ENCODE data around the gene NPTN. TPM values are rescaled to one million over a fixed set of nuclear protein-coding genes. Genes with fewer than 3 reads are reported as not detected.

The NPTN gene
- total and polyA plus RNA-seq, 9 of the 15 experiments (the other 6 are each of a cell fraction or from before 2014, with no cell fraction given), result 9.6 to 48.5 (median 21.7) TPM

- H3K9me1 ChIP-seq (ENCODE audit: control insufficient read depth, insufficient read depth, low read length), result no peaks in the 10 kb centered on the region
- no peak overlapping the region for H3K9ac ChIP-seq (ENCODE audit: insufficient read depth in 1 of 2, low read depth in 2 of 2, low read length in 2 of 2)
- no peak overlapping the region for H2AFZ ChIP-seq (ENCODE audit: low read depth, low read length)
- H4K20me1 ChIP-seq (replicated peaks; ENCODE audit: control insufficient read depth, insufficient read depth, low read length), result no peaks in the 10 kb centered on the region; the same call in 1 of the 2 replicates
- ATAC-seq (no peak), FAIRE-seq (no peak), DNase-seq (ENCODE audit: extremely low read depth in 1 of 4, low spot score in 3 of 4) (no peak)
- POLR2A ChIA-PET, result interaction anchor here (0.7 to 1.6 kb wide), 4 partner anchors 20 to 380 kb away, joined by 3 to 6 read pairs (median 4); no protein-coding TSS in a partner anchor
- no peaks in the 10 kb centered on the region for H3K79me2 ChIP-seq (ENCODE audit: control insufficient read depth, insufficient read depth, low read length)
- intact Hi-C loops (cut with micrococcal nuclease), result loop anchor here (1.0 kb wide), 1 partner anchor 23 kb away; no protein-coding TSS in a partner anchor
- H3K27ac ChIP-seq (ENCODE audit: extremely low read depth, low read depth, low read length), result no peak overlapping the region
- H3K4me2 ChIP-seq (ENCODE audit: insufficient read depth, low read length), result no peak overlapping the region
- BruUV-seq (replicated peaks), result no TSS peak
- H3K36me3 ChIP-seq (ENCODE audit: control insufficient read depth, insufficient read depth, low read length), result no peaks in the 10 kb centered on the region
- WGBS (ENCODE audit: insufficient coverage, low coverage, missing lambda C conversion rate), result 4% methylated on average over 2 of the region's 2 CpGs
- H3K9me3 ChIP-seq (replicated peaks; ENCODE audit: control insufficient read depth, insufficient read depth, low read depth, low read length), result no peaks in the 10 kb centered on the region
- no peak overlapping the region for H3K4me3 ChIP-seq
- CTCF ChIA-PET (ENCODE audit: low intra/inter-chr PET ratio), result interaction anchor here (0.6 to 3.2 kb wide), 2 partner anchors 23 to 440 kb away, joined by 7 to 36 read pairs; no protein-coding TSS in a partner anchor
- peaks cover 8 to 31% of the 10 kb centered on the region in 2 experiments; a peak in 3 of 5 replicates for H3K27me3 ChIP-seq (ENCODE audit: control insufficient read depth in 2 of 2, insufficient read depth in 2 of 2, low read length in 2 of 2)
- no peaks in the 10 kb centered on the region for H3K4me1 ChIP-seq (replicated peaks in 1 of 2; ENCODE audit: control insufficient read depth in 2 of 2, insufficient read depth in 2 of 2, low read length in 2 of 2)
- TF ChIP-seq TCF7 (IDR thresholded peaks at IDR 0.05; ENCODE audit: borderline replicate concordance) (no peak), TSHZ1 (CRISPR knock-in tag; IDR thresholded peaks at IDR 0.05) (no peak), HDGF (IDR thresholded peaks at IDR 0.05) (no peak), MAFK (IDR thresholded peaks at IDR 0.05; ENCODE audit: low read length) (no peak), EP400 (IDR thresholded peaks at IDR 0.05) (no peak), HNRNPL (IDR thresholded peaks at IDR 0.05; ENCODE audit: low read depth, low read length) (no peak), E4F1 (CRISPR knock-in tag; IDR thresholded peaks at IDR 0.05; ENCODE audit: borderline replicate concordance) (no peak), RBM17 (IDR thresholded peaks at IDR 0.05; ENCODE audit: borderline replicate concordance, low read depth, low read length) (no peak), PRMT5 (CRISPR knock-in tag; IDR thresholded peaks at IDR 0.05) (no peak), ETV5 (CRISPR knock-in tag; IDR thresholded peaks at IDR 0.05; ENCODE audit: low read depth) (no peak), ARID3A (IDR thresholded peaks at IDR 0.05; ENCODE audit: borderline replicate concordance, low read depth, low read length) (no peak), CHD2 (IDR thresholded peaks at IDR 0.05; ENCODE audit: low read depth, low read length) (no peak), ZNF263 (CRISPR knock-in tag; IDR thresholded peaks at IDR 0.05; ENCODE audit: borderline replicate concordance) (no peak), RBM22 (IDR thresholded peaks at IDR 0.05; ENCODE audit: low read depth, low read length, poor library complexity, severe bottlenecking) (no peak), ZKSCAN1 (IDR thresholded peaks at IDR 0.05; ENCODE audit: low read depth, low read length) (no peak)
- in situ Hi-C loops (cut with MboI), result no loop called here
These were observed 44.5 kb upstream of the NPTN start for GRCh38 chr15:73677733-73678132.
